SK-N-MC (cell line): Measurements from ENCODE around the gene FOXP3.

ENCODE experiments used
- EZH2 ChIP-seq: fragments of 200-600 bp; sonication (generic); IDR thresholded peaks from one replicate; pipeline ENCODE4 v1.6.1; 2017; ENCODE audit warnings: antibody characterized with exemption
- FOXP2 ChIP-seq: optimal IDR thresholded peaks from 2 replicates; pipeline ENCODE3; 2011; ENCODE audit warnings: mild to moderate bottlenecking, moderate library complexity; ENCODE audit not compliant: insufficient read depth; ENCODE audit errors: extremely low read length, control extremely low read depth
- POLR2AphosphoS5 ChIP-seq: IDR thresholded peaks from 2 replicates; pipeline ENCODE4 v1.6.1; 2012; ENCODE audit warnings: mild to moderate bottlenecking, low read depth, low read length, borderline replicate concordance

DNA sequence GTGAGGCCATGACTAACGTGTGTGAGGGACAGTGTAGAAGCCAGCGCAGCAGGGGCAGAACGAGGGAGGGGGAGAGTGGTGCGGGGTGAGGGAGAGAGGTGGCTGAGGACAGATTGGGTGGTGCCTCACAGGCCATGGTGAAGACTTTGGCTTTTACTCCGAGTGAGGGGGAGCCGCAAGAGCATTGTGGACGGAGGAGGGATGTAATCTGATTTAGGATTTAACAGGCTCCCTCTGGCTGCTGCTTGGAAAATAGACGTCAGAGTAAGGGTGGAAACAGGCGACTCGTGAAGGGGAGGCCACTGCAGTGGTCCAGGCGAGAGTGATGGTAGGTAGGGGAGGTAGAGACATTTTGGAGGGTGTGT, 18.1 kb upstream of the FOXP3 start:
- no peak for TF ChIP-seq POLR2AphosphoS5
- TF ChIP-seq EZH2 = no peak
- TF ChIP-seq FOXP2 = no peak
